Left renal pelvis (tissue), 4 donors: Measurements from ENCODE around the gene TIAM2. TPM values are rescaled to one million over a fixed set of nuclear protein-coding genes. Genes with fewer than 3 reads are reported as not detected.
A peak's percentile ranks its signal among the peaks of the same experiment; 100 is the strongest.
"Not testable (repeated sequence)": the region's sequence is repeated elsewhere in the genome, so short reads cannot be mapped to it uniquely, and the experiment has no call there.

Experiments
- DNase-seq, 4 donors: peaks; one replicate each; pipeline ENCODE4 v3.0.0-alpha.2; 2013; ENCODE audit warnings: low read depth in 4 of 4, low spot score in 3 of 4
- polyA plus RNA-seq, 4 donors: library from polyadenylated mRNA; unstranded; fragments of 120-200 nt; gene quantifications; one replicate each; pipeline ENCODE4 v1.2.1, GENCODE V29; 2013; ENCODE audit not compliant: insufficient read length in 4 of 4

TIAM2 gene
- polyA plus RNA-seq, 4 donors, result 18.4 to 22.2 (median 21.1) TPM

GRCh38 chr6:155154158-155154830 lies 159.2 kb downstream of the TIAM2 start:
- DNase-seq, result no peak

DNA sequence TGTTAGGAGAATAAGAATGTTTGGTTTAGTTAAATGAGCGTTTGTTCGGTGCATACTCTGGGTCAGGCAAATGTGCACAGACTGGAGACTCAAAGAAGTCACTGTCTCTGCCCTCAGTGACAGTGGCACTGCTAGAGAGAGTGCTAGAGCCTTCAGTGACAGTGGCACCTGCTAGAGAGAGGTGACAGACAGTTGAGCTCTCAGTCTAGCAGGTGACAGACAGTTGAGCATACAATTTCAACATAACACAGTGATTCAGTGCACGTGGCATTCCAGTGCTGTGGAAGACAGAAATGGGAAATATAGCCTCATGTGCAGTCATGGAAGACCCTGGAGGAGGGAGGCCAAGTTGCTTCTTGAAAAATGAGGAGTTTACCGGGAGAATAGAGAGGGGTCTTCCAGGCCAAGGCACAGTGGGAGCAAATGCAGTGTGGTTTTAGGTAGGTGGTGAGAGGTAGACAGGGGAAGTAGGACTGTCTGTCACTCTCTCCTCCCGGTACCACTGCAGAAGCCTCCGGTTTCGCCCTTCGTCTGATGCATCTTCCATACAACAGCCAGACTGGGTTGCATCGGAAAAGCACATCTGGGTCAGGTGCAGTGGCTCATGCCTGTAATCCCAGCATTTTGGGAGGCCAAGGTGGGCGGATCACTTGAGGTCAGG lies 160.8 kb downstream of the TIAM2 start:
- DNase-seq, result no peak

DNA sequence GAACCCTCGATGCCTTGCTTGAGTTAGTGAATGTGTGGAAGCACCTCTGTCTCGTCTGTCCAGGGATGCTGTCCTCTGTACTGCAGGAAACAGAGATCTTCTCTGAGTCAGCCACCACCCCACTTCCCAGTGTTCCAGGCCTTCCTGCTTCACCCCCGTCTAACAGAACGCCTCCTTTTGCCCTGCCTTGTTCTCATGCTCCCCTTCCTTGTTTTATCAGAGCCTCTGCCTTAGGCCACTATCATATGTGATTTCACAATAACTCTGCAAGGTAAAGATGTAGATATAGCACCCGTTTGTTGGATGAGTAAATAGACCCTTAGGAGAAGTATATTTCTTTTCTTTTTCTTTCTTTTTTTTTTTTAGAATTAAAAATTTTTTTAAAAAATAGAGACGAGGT lies 162.0 kb downstream of the TIAM2 start:
- no peak for DNase-seq

GRCh38 chr6:155158030-155158843 lies 163.1 kb downstream of the TIAM2 start:
- DNase-seq, result no peak

DNA sequence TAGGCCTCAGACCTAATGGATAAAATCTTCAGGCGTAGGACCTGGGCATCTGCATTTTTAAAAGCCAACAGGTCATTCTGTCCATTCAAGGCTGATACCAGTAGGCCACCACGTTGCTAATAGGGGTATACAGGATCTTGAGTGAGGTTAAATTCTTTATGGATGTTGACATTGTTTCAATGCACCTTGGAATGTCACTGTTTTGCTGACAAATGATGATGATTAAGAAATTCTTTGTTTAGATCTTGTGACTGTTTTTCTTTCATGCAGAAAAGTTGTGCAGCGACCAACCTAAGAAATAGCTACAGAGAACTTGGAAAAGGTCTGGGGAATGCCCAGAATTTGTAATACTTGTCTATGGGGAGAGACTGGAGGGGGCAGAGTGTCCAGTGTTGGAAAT lies 167.6 kb downstream of the TIAM2 start:
- DNase-seq, result no peak

- DNase-seq, result no peak
Observed at GRCh38 chr6:155163601-155164000, 168.5 kb downstream of the TIAM2 start.

DNA sequence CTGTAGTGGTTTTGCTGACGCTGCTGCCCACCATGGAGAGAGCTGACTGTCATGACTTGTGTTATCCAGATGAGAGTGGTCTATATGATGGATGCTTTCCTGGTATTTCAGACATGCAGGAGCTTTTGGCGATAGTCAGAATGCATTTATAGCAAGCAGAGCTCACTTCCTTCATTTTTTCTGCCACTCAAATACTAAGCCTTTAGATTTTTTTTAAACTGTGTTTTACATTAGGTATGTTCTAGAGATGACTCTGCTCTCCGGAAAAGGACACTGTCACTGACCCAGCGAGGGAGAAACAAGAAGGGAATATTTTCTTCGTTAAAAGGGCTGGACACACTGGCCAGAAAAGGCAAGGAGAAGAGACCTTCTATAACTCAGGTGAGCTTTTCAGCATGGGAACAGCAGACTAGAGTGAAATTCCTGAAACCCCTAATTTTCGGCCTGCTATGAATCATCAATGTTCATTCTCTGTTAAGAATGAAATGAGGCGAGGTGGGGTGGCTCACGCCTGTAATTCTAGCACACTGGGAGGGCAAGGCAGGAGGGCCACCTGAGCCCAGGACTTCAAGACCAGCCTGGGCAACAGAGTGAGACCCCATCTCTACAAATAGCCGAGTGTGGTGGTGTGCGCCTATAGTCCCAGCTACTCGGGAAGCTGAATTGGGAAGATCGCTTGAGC lies 170.1 kb downstream of the TIAM2 start:
- no peak for DNase-seq

GRCh38 chr6:155170519-155170918 lies 175.4 kb downstream of the TIAM2 start:
- DNase-seq, result no peak

DNA sequence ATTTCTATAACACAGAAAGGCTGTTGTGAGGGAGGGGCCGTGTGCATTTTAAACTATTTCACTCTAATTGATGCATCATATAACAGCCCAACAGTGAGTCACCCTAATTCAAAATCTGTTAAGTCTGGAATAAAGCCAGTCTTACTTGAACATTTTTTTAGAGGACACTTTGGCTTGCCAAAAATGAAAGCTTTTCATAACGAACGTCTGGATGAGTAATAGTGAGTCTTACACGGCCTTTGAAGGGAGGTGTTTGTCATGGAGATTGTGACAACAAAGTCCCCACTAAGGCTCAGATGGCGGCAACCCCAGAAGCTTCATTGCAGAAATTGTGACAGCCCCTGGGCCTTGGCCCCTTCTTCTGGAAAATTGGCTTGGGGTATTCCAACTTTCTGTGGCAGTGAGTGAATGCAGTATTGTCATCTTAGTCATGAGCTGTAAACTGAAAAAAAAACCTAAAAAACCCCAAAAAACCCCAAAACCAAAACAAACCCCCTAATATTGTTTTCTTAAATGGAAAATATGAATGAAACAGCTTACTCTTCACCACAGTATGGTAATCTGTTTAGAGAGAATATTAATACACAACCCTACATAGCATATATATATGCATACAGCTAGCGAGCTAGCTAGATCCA lies 176.1 kb downstream of the TIAM2 start:
- no peak for DNase-seq

DNA sequence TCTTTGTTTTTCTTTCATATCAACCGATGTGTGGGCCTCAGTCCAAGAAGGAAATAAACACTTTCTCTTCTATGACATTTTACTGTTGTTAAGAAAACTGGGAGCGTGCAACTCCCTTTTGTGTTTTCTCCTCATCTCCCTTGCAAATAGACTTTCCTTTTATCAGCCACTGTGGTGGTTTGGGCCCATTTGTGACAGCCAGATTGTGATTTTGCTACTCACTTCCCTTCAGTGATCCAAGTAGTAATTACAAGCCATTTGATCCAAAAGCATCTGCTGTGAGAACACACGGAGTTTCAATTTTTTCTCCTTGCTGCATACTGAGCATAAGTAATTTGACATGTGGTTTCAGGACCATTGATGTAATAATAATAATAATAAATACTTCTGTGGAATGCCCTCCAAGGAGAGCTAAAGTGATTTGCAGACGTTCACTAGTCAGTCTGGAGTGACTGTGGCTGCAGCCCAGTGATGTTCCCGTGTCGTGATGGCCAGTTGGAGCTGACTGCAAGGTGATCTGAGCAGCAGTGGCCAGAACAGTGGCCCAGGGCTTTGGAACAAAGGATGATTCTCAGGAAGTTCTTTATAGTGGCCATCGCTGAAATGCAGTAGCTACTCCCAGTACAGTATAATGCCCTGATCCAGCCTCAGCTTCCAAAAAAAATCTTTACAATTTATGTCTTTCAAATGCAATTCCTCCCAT lies 176.8 kb downstream of the TIAM2 start:
- no peak for DNase-seq

DNA sequence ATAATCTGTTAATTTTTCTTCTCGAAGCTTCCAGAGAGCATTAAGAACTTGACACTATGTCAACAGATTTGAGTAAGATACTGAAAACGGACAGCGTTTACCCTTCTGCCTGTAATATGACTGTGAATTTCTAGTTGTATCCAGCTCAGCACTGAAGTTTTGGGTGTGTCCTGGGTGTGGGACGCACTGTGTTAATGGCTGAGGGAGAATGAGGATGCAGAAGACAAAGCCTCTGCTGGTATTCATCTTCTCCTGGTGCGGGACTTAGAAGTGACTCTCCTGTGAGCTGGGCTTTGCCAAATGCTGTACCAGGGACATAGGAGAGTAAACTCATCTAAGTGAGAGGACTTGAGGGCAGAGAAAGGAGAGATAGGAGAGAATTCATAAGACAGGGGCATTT lies 178.4 kb downstream of the TIAM2 start:
- DNase-seq, result no peak

DNA sequence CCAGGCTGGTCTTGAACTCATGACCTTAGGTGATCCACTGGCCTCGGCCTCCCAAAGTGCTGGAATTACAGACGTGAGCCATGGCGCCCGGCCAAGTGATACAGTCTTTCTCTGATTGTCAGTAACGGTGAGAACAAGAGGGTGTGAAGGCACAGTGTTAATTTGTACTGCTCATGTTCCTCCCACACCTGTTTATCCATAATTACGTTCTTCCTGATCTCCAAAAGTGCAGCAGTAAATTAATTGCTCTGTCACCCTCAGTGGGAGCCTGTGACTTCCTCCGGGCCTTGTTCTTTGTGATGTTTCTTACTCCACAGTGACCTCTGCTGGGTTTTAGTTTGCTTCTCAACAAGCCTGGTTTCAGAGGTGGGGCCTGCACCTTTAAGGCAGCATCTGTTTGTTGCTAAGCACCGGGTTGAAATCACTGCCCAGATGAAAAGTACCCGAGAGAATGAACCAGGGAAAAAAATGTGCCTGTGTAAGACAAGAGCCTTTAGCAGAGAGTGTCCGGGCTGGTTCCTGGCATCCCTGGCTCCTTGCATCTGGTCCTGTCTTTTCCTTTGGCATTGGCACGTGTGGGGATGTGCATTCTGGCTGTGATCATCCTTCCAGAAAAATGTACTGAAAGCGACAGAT lies 179.6 kb downstream of the TIAM2 start:
- DNase-seq, result peak; percentile 58 to 77 (median 66)

GRCh38 chr6:155177363-155177961 lies 182.3 kb downstream of the TIAM2 start:
- no peak for DNase-seq

DNA sequence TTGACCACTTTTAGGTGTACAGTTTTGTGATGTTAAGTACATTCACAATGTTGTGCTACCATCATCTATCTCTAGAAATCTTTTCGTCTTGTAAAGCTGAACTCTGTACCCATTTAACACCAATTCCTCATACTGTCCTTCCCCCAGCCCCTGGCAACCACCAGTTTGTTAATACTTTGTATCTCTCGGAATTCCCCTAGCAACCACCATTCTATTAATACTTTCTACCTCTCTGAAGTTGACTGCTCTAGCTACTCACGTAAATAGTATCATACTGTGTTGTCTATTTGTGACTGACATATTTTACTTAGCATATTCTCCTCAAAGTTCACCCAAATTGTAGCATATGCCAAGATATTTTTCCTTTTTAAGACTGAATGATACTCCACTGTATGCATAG lies 186.4 kb downstream of the TIAM2 start:
- DNase-seq, result no peak

DNA sequence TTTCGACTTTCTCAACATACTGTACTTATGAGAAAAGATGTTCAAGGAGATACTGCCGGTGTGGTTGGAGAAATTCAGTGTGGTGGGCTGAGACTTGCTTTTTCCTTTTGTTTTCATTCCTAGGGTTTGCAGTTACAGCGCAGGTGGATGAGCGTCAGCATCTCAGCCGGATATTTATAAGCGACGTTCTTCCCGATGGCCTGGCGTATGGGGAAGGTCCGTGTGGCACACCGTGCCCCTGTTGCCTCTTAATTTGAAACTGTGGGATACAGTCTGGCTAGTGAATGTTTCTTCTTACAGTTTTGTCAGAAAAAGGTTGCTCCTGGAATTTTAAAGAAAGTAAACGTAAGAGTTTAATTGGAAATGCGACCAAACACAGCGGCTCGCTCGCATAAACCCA lies 187.0 kb downstream of the TIAM2 start:
- no peak for DNase-seq

DNA sequence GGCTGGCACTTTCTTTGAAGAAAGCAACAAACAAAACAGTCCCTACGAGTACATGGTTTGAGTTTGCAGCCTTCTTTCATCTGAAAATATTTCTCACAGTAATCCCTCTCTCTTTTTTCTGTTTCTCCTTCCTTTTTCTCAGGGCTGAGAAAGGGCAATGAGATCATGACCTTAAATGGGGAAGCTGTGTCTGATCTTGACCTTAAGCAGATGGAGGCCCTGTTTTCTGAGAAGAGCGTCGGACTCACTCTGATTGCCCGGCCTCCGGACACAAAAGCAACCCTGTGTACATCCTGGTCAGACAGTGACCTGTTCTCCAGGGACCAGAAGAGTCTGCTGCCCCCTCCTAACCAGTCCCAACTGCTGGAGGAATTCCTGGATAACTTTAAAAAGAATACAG lies 188.0 kb downstream of the TIAM2 start:
- no peak for DNase-seq

DNA sequence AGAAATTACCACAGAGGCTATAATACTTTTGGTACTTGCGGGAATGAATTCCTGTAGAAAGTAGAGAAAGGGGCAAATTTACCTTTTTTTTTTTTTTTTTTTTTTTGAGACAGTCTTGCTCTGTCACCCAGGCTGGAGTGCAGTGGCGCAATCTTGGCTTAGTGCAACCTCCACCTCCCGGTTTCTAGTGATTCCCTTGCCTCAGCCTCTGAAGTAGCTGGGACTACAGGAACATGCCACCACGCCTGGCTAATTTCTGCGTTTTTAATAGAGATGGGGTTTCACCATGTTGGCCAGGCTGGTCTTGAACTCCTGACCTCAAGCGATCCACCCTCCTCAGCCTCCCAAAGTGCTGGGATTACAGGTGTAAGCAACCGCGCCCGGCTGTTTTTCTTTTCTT lies 189.9 kb downstream of the TIAM2 start:
- not testable (repeated sequence) for DNase-seq

DNA sequence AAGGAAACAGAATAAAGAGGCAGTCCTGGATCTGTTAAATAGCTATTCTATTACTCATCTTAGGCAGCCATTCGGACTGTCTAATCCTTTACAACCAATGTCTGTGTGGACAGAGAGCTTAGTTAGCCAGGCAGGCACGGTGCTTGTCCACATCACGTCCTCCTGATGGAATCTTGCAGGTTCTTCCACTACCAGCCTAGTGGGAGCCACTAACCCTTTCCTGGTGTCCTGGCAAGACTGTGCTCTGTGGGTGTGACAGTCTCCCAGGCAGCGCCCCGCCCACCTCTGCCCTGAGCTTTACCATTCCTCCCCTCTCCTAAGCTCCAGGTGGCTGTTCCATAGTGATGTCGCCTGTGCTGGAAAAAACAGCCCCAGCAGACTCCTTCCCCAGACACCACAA lies 190.4 kb downstream of the TIAM2 start:
- no peak for DNase-seq

GRCh38 chr6:155186052-155186658 lies 191.0 kb downstream of the TIAM2 start:
- no peak for DNase-seq
